GM21576 (cell line): ENCODE data around the gene CERK.

Experiments
- ATAC-seq: cut with Tn5 transposase; IDR thresholded peaks from one replicate; pipeline ENCODE4 v1.9.1; 2021; ENCODE audit warnings: mild to moderate bottlenecking, moderate library complexity; ENCODE audit not compliant: unreplicated experiment

The CERK gene

DNA sequence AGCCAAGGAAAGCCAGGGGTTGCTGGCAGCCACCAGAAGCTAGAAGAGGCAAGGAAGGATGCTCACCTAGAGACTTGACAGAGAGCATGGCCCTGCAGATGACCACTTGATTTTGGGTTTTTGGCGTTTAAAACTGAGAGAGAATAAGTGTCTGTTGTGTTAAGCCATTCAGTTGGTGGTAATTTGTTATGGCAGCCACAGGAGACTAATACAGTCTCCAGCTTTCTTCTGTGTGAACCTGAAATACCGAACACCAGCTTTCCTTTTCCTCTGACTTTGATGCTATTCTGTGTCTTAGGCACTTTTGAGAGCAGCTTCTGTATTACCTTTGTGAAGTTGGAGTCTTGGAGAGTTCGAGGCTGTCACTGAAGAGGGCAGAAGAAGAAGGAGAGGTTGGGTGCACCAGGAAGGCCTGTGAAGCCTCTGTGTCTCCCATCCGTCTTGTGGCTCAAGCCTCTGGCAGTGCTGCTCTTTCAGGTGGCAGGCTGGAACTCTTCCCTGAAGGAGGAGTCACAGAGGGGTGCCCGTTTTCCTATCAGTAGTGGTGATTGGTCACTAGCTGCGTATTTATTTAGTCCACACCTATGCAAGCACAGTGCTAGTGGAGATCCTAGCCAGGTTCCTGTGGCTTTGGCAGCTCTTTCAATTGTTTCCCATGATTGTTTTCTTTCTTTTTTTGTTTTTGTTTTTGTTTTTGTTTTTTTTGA is 26.9 kb upstream of the CERK start:
- no peak for ATAC-seq

DNA sequence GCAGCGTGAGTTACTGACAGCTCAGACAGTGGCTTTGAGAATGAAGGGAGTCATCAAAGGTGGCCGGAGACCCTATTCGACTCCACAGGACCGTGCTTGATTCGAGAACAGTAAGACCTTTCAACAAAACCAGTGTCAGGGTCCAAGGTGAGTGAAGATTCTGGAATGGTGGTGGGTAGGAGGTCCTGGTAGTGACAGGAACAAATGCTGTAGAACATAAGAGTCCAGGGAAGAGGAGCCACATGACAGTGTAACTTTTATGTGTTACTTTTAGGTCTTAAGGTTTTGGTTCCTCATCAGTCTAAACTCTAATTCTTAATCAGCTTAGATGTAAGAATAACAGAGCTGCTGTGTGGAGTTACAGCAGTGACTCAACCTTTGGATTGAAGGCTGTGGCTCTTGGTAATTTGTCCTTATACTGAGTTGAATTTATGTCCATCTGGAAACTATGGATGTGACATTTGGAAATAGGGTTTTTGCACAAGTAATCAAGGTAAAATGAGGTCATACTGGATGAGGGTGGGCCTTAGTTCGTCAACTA is 26.2 kb upstream of the CERK start:
- no peak for ATAC-seq

DNA sequence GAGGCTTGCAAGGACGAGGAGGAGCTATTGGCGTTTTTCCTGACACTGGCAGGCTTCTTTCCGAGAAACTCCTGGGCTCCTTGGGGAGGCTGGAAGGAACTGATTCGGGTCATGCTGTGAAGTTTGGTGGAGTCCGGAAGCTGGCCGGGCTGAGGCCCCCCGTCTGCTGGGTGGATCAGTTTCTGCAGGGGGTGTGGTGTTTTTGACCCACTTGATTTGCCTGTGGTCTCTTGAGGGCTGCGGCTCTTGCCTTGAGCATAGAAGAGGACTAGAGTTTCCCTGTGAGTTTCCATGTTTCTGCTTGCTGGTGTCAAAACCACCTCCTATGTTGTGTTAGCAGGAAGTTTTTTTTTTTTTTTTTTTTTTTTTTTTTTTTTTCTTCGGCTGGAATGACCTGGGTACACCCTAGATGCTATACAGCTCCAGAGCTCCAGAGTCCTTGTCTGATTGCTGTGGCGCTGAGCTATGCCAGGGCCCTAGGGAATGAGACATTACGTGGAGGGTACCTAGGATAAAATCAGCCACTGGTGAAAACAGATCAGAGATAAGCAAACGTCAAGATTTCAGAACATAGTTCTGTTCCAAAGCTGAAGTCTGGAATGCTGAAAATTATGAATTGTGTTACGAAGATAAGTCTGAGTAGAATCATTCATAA is 25.1 kb upstream of the CERK start:
- peak; percentile 44 for ATAC-seq

DNA sequence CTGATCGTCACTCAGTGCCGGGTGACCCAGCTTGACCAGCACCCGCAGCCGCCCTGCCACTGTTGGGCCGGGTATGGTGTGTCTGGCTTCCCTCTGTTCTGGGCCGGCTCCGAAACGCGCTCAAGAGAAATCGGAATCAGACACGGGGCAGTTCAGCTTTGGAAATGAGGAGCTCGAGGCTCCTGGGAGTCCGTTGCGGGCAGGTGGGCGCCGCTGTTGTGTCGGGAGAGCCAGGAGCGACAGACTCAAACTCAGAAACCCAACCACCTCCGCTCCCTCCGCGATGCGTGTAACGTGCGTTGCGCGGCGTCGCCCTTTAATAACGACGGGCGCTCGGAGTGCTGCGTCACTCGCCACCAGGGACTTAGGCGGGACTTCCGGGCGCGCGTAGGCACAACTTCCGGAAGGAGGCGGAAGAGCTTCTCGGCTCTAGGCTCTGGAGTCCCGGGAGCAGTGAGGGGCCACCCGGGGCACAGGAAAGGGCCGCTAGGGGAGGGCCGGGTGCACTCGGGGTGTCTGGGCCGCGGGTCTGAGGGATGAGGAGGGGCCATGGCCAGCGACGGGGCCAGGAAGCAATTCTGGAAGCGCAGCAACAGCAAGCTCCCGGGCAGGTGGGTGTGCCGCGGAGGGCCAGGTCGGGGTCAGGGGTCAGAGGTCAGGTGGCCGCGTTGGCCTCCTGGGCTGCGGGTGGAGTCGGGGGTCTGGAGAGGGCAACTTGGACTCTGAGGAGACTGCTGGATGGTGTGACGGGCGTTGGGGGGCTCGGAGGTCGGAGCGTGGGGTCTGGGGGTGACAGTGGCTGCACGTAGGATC is 24.4 kb upstream of the CERK start, which contains the start of gene TBC1D22A:
TSS of gene TBC1D22A (plus strand) at position 413 of the 813 bp plus-strand sequence. CDS start at position 550, 137 bp downstream.
- ATAC-seq = peak; percentile 68

DNA sequence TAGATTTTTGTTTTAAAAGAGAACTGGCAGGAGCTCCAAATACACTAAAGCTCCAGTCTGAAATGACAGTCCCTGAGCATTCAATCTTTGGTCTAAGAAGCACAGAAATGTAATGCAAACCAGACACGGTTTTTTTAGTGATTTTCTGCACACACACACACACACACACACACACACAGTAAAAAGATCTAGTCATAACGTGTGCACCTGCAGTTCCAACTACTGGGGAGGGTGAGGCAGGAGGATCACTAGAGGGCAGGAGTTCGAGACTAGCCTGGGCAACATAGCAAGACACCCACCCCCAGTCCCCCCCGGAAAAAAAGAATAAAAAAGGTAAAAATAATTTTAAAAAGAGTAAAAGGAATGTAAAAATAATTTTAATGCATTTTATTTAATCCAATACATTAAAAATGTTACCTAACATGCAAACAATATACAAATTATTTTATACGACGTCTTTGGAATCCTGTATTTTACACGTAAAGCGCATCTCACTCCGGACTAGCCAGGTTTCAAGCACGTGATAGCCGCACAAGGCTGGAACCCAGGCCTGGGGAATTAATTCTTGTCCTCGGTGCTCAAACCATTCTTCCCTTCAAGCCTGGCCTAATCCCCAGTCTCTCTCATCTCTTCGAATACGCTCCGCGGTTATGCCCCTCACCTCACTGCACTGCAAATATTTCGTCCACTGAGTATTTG is 23.6 kb upstream of the CERK start:
- ATAC-seq = no peak

DNA sequence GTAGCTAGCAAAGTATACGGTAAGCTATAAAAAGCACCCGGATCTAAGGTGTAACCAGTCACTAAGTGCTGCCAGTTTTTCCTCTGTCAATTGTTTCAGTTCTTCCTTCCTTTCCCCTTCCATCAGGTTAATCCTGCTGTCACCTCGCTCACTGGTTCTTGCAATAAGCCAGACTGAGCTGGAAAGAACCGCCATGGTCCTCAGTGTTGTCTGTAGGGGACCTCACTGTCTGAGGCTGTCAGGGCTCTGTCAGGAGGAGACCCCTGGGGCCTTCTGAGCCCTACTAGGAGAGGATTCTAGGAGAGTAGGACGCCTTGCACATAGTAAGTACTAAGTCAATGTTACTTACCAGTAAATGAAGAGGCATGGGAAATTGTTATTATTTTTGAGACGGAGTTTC is 23.0 kb upstream of the CERK start:
- ATAC-seq = no peak

DNA sequence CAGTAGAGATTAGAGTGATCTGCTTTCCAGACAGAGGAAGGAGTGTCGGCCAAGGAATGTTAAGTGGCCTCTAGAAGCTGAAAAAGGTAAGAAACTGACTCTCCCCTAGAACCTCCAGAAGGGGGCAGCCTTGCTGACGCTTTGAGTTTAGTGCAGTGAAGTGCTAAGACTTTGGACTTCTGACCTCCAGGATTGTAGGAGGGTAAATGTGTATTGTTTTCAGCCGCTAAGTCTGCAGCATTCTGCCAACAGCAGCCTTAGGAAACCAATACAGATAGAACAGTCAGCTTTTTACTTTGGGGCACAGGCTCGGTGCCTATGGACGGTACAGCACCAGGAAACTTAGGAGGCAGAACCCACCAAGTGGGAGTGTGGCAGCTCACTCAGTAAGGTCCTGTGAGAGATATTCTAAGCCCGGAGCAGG is 20.8 kb upstream of the CERK start:
- no peak for ATAC-seq

DNA sequence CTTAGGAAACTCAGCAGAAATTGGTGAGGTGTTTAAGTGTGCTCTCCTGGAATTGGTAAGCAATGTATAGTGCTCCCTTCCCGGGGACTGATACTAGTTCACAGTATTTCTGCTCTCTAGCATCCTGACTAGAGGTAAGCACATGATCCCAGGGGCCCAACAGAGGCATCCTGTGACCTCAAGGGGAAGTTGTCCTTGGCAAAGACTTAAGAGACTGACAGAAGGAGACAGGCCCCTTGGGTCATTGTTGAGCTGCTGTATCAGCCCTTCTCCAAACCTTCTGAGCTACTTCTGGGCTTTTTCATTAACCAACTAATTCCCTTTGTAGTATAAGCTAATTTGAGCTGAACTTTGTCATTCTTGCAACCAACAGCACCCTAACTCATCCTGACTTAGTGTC is 20.1 kb upstream of the CERK start:
- ATAC-seq = no peak

DNA sequence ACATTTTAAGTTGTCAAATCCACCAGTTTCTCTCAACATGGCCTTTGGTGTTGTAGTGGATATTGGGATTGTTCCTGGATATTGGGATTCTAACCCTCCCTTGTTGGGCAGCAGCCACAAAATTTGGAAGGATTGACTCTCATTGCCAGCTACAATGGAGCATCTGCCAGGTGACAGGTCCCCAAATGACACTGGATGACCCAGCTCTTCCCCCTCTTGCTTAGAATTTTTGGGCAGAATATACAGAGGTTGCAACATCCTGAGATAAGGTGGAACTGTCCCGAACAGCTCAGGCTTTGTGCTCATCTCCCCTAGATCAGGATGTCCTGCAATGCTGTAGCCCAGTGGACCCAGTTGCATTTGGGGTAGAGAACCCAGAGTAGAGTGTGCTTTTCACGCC is 19.1 kb upstream of the CERK start:
- no peak for ATAC-seq

DNA sequence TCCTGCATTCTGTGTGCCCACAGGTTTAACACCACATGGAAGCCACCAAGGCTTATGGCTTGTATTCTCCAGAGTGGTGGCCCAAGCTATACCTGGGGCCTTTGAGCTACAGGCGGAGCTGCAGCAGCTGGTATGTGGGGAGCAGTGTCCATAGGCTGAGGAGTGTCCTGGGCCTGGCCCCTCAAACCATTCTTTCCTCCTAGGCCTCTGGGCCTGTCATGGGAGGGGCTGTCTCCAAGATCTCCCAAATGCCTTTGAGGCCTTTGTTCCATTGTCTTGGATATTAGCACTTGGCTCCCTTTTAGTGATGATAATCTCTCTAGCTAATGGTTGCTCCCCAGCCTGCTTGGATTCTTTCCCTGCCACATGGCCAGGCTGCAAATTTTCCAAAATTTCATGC is 18.0 kb upstream of the CERK start:
- ATAC-seq = no peak

DNA sequence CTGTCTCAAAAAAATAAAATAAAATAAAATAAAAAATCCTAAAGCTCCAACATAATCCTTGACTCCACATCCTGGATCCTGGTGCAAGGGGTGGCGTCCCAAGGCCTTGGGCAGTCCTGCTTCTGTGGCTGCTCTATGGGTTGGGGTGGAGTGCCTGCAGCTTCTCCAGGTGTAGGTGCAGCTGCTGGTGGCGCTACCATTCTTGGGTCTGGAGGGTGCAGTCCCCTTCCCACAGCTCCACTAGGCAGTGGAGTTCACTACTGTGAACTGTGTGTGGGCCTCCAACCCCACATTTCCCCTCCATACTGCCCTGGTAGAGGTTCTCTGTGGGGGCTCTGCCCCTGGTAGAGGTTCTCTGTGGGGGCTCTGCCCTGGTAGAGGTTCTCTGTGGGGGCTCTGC is 17.5 kb upstream of the CERK start:
- no peak for ATAC-seq

DNA sequence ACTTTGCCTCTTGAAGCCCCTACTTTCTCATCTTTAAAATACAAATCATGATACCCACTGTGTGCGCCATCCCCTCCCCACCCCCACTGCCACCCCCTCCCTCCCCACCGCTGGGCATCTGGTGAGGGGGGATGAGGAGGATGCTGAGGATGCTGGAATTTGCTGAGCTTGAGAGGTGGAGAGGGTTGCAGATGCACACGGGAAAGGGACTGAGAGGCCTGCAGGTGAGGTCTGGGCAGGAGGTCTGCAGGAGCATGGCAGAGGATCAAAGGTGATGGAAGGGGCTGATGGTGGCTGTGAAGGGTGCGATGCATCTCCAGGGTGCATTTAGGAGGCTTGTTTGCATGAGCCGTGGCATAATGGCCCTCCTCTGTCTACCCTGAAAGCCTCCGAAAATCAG is 16.8 kb upstream of the CERK start:
- no peak for ATAC-seq

DNA sequence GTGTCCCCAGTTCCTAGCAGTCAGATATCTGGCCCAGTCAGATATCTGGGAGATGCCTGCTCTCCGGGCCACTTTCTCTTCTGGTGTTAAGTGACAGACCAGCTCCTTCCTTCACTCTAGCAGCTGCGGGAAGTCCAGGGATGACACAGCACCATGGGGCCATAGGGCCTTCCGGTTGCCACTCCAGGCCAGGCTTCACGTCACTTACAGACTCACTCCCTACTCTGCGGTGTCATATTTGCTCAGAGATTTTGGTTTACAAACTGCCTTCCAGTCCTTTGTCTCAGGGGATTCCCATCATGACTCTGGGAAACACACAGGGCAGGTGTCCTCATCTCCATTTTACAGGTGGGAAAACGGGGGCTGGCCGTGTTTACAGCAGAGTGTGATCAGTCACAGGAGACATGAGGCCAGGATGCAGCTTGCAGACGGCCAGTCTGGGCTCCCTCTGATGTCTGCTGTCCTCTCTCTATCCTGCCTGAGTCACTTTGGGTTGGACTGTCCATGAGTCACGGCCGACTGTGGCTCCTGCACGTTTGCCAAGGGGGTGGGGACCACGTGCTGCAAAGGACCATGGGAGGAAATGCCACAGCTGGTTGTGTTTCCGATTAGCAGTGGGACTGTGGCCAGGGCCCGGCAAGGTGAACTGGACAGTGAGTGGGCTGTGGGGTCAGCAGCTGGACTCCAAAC is 16.2 kb upstream of the CERK start:
- ATAC-seq = no peak

DNA sequence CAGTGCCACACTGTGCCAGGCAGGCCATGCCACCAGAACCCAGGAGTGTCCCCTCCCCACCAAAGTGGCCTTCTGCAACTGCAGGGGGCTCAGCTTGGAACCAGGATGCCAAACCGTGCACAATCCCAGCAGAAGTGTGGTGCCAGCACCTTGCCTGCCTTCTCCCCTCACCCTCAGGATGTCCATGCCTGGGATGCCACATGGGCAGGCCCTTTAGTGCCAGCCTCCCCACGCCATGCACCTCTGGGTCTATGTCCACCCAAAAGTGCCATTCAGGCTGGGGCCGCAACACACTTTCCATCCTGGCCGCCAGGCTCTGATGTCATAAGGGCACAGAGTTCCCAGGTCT is 15.7 kb upstream of the CERK start:
- no peak for ATAC-seq

DNA sequence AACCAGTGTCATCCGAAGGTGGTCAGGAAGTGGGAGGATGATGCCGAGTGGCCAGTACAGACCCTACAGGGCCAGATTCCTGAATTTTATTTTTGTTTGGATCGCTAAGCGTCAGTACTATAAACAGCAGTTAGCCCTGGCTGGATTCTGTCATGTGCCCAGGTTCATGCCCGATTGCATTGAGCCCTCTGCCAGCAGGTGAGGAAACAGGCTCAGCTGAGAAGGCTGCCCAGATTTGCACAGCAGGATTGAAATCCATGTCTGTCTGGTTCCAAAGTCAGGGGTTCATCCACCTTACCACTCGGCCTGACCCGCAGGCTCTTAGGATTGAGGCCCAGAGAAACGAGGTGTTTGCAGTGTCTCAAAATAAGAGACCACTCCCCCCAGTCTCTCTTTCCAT is 15.3 kb upstream of the CERK start:
- ATAC-seq = no peak

DNA sequence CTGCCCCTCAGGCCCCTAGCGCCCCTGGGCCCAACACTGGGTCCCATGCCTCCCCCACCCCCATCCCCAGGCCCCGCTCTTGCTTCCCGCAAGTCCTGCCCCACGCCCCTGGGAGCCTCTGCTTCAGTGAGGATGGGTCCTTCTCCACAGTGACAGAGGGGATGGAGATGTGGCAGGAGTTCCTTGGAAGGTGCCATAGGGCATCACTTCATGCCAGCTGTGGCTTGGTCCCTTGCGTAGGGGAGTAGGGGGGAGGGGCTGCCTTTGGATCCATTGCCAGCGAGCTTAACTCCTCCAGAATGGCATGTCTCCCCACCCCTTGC is 14.9 kb upstream of the CERK start:
- ATAC-seq = no peak

DNA sequence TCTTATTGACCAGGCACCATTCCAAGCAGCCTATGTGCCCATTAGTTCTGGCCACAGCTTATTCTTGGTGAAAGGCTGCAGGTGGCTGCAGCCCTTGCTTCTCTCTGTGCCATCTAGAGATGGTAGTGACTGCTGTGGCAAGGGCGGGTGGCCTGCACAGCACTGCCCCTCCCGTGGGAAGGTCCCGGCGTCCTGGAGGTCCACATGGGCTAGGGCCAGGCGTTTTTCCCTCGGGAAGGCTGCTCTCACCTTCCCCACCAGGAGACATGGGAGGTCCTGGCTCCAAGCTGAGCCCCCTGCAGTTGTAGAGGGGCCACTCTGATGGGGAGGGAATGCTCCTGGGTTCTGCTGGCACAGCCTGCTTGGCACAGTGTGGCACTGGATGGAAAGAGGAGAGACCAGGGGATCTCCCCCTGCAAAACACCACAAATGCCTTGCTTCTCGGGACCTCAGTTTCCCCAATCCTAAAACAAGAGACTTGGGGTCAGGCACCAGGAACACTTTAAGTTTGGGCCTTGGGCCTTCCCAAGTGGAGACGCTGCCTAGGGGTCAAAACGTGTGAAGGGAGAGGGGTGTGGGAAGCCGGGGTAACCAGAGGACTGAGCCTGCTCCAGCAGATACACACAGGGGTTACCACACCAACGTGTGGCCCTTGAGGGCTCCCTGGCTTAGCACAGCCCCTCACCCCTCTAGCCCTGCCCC is 14.4 kb upstream of the CERK start:
- no peak for ATAC-seq

DNA sequence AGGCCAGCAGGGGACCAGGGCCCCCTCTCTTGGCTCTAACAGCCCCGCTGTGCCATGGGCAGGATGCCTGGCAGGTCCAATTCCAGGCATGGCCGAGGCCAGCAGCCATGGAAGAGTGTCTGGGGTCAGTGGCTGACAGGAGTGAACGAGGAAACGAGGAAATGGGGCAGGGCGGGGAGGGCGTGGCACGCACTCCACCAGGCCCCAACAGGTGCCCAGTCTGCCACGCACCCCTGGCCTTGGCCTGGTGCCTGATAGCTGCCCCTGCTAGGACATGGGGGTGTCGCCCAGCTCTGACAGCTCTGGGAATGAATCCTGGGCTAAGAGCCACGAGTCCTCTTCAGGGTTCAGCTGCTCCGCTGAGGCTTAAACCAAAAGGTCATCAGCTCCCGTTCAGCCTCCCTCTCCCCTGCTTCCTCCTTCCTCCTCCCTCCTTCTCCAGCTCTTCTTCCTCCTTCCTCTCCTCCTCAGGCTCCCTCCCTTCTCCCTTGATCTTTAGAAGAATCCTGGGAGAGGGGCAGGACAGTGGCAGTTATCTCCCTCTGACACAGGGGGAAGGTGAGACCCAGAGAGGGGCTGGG is 12.9 kb upstream of the CERK start:
- no peak for ATAC-seq

DNA sequence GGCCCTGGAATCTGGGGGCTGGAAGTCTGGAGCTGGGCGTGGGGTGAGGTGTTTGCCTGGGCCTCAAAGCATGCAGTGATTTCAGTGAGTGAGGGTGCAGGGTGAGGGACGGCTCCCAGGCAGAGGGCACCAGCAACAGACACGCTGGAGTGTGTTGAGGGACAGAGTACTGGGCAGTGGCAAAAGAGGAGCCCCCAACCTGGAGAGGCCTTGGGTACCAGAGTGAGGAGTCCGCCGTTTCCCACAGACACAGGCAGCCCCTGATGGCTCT is 12.4 kb upstream of the CERK start:
- ATAC-seq = no peak
